Hematopoietic multipotent progenitor cell treated with erythropoietin and hydrocortisone succinate and interleukin-3 and kit ligand, for 6 days (in vitro differentiated cells): ENCODE results near the gene SLC24A3.
A peak's percentile ranks its signal among the peaks of the same experiment; 100 is the strongest.
"Not testable (repeated sequence)": the region's sequence is repeated elsewhere in the genome, so short reads cannot be mapped to it uniquely, and the experiment has no call there.

Experiments
- DNase-seq: peaks from one replicate; pipeline ENCODE4 v3.0.0-alpha.2; 2015

Gene SLC24A3

GRCh38 chr20:19609642-19610223 lies 397.3 kb downstream of the SLC24A3 start:
- no peak for DNase-seq

- no peak for DNase-seq
Observed at GRCh38 chr20:19615629-19616028, 403.2 kb downstream of the SLC24A3 start.

GRCh38 chr20:19616081-19616480 lies 403.6 kb downstream of the SLC24A3 start:
- no peak for DNase-seq

- no peak for DNase-seq
Observed at GRCh38 chr20:19616620-19617019, 404.2 kb downstream of the SLC24A3 start.

- DNase-seq: no peak
Observed at GRCh38 chr20:19617256-19617655, 404.8 kb downstream of the SLC24A3 start.

GRCh38 chr20:19618711-19619110 lies 406.3 kb downstream of the SLC24A3 start:
- DNase-seq: no peak

- no peak for DNase-seq
Observed at GRCh38 chr20:19619904-19620430, 407.5 kb downstream of the SLC24A3 start.

GRCh38 chr20:19620446-19620845 lies 408.0 kb downstream of the SLC24A3 start:
- DNase-seq: peak; percentile 5

GRCh38 chr20:19621072-19621471 lies 408.6 kb downstream of the SLC24A3 start:
- peak; percentile 29 for DNase-seq

GRCh38 chr20:19624221-19624965 lies 412.0 kb downstream of the SLC24A3 start:
- no peak for DNase-seq

GRCh38 chr20:19625426-19625825 lies 413.0 kb downstream of the SLC24A3 start:
- no peak for DNase-seq

GRCh38 chr20:19626896-19627295 lies 414.5 kb downstream of the SLC24A3 start:
- DNase-seq: peak; percentile 5

GRCh38 chr20:19628570-19629134 lies 416.2 kb downstream of the SLC24A3 start:
- peak; percentile 77 for DNase-seq

- peak; percentile 21 for DNase-seq
Observed at GRCh38 chr20:19631410-19631809, 419.0 kb downstream of the SLC24A3 start.

GRCh38 chr20:19633985-19634384 lies 421.5 kb downstream of the SLC24A3 start:
- no peak for DNase-seq

GRCh38 chr20:19639471-19640045 lies 427.1 kb downstream of the SLC24A3 start:
- not testable (repeated sequence) for DNase-seq

GRCh38 chr20:19642860-19643259 lies 430.4 kb downstream of the SLC24A3 start:
- DNase-seq: no peak

- DNase-seq: no peak
Observed at GRCh38 chr20:19644085-19644484, 431.6 kb downstream of the SLC24A3 start.

- no peak for DNase-seq
Observed at GRCh38 chr20:19646963-19647362, 434.5 kb downstream of the SLC24A3 start.

GRCh38 chr20:19648024-19648423 lies 435.6 kb downstream of the SLC24A3 start:
- DNase-seq: no peak

- no peak for DNase-seq
Observed at GRCh38 chr20:19649041-19649440, 436.6 kb downstream of the SLC24A3 start.

- no peak for DNase-seq
Observed at GRCh38 chr20:19652591-19653026, 440.2 kb downstream of the SLC24A3 start.

GRCh38 chr20:19653327-19653726 lies 440.9 kb downstream of the SLC24A3 start:
- no peak for DNase-seq

GRCh38 chr20:19654921-19655320 lies 442.5 kb downstream of the SLC24A3 start:
- no peak for DNase-seq
